CD4-positive, alpha-beta T cell treated with Interleukin-10 for 1 hour (primary cell): ENCODE results near the gene ECHDC1.
"Not testable (repeated sequence)": the region's sequence is repeated elsewhere in the genome, so short reads cannot be mapped to it uniquely, and the experiment has no call there.

Experiments used
- DNase-seq: peaks from one replicate; pipeline ENCODE4 v3.0.0-alpha.2; 2020

ECHDC1 gene, protein sequence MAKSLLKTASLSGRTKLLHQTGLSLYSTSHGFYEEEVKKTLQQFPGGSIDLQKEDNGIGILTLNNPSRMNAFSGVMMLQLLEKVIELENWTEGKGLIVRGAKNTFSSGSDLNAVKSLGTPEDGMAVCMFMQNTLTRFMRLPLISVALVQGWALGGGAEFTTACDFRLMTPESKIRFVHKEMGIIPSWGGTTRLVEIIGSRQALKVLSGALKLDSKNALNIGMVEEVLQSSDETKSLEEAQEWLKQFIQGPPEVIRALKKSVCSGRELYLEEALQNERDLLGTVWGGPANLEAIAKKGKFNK

DNA sequence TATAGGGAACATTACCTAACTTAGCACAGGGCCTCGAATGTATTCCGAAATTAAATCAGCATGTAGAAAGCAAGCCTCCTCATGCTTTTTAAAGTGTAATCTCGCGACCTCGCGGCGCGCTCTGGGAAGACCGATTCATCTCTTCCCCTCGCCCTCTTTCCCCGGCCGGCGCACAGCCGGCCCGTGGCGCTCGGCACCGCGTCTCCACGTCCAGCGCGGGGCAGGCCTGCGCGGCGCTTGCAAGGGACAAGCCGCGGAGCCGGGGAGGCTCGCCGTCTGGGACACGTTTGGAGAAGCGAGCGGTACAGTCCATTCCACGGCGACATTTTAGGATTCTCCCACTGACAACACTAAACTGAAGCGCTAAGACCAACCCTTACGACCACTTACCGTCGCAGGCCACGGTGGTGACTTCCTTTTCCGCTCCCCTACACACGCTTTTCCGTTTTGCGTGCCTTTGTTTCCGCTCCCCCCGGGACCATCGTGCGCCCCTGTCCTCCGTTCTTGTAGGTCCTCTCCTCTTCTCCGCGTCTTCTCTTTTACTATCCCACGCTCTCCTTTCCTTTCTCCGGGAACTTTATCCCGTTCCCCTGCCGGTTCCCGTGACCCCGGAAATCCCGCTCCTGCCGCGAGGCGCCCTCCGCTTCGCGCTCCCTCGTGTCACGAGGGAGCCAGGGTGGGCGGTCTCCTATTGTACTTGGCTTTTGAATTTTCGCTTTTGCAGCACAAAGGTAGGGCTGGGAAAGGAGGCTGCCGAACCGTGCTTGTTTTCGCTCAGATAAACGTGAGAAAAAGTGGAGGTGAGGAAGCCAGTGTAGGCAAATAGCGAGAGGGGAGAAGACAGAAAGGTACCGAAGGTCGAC is at the start of gene ECHDC1:
ECHDC1 (minus strand) TSS at position 664 of the 863 bp plus-strand sequence. CDS start 12,581 bp downstream, outside the sequence.
- DNase-seq = peak; percentile 75

DNA sequence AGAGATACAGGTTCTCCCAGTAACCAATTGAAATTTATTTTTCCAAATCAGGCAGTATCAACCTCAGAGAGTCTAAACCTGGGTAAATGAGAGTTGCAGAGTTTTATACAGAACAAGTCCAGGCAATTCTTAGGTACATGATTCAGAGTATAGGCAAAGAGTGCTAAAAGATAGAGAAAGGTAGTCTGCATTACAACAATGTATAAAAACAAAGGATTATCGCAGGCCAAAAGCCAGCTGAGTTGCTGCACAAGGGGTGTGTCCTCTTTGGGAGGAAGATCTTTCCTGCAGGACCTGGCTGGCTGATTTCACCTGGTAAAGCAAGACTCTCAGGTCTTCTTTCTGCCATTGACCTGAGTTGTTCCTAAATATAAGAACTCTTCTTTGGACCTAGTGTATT is 48.9 kb upstream of the ECHDC1 start:
- no peak for DNase-seq

DNA sequence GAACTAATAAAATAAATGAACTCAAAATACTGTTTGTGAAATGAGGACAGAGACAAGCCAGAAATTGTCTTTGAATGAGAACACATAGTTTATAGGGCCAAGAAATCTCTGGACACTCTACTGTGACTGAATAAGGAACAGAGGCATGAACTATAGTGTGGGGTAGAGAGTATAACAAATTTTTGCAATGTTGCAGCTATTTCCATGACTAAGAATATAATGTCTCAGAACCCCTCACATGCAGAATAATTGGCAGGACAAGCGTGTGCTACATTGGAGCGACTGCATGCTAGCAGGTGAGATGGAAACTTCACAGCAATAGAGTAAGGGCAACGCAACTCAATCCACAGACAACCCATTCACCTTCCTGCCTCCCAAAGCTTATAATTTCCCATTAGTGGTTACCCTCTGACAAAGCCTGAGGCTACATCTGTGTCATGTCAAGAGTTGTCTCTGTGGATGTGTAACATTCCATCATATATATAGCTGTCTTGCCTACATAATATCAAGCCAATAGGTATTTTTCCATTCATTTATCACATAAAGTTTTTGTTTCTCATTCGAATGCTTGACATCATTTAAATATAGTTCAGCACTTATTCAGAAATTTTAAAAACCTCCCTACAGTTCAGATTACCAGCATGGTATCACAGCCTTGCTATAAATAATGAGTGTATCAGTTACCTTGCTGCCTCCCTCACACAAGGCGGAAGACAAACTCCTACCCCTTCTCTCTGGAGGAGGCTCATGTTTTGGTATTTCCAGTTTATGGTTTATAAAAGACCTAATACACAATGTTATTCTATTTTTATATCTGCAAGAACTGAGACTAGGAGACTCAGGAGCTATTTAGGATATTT is 47.9 kb upstream of the ECHDC1 start:
- no peak for DNase-seq

DNA sequence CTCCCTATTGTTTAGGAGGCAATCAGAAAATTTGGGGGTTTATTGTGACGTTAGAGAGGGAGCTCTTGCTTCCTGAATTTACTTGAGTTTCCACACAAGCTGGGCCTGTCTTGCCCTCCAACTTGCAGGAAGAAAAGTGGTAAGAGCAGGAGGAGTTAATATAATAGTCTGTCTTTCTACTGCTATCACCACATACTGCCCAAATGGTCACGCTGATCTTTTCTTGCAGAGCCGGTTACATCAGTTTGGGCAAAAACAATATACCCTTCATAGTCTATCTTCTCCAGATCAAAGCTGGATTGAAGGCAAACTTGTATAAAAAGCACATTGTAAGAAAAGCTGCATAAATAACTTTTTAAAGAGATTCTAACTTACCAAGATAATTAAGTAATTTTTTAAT is 46.3 kb upstream of the ECHDC1 start:
- no peak for DNase-seq

DNA sequence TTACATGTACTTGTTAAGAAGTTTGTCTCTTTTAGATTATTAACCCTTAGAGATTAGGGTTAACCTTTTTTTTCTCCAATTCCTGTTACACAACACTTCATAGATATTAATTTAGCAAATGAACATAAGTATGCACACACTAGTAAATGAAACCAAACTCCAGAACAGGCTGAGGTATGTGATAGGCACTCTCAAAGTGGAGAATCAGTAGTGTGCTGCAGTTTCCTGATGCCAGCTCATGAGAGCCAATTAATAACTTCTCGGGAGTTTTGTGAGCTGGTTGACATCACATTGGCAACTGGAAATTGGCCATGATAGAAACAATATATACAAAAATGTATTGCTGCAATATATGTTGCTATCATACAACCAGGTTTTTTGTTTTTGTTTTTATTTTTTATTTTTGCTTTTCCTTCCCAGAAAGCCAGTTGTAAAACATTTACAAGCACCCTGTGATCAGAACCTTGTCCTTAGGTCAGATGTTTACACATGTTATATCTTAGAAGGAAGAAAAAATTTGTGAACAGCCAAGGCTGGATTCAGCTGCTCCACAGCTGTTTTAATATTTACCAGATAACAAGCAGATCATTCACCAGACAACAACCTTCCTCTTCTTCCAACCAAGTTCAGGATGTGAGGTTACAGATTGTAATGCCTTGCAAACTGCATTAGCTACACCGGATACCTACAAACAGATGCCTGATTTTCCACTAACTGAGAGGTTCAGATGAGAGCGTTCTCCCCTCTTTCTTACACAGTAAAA is 42.4 kb upstream of the ECHDC1 start:
- no peak for DNase-seq

DNA sequence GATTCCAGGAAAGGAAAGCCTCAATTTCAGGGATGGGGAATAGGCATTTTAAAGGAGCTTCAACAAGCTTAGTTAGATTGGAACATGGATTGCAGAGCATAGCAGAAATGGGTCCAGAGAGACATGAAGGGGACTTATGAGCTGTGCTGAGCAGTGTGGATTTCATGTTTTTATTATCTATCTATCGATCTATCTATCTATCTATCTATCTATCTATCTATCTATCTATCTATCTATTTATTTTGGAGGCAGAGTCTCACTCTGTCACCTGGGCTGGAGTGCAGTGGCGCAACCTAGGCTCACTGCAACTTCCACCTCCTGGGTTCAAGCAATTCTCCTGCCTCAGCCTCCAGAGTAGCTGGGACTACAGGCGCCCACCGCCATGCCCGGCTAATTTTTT is 41.4 kb upstream of the ECHDC1 start:
- DNase-seq = not testable (repeated sequence)

DNA sequence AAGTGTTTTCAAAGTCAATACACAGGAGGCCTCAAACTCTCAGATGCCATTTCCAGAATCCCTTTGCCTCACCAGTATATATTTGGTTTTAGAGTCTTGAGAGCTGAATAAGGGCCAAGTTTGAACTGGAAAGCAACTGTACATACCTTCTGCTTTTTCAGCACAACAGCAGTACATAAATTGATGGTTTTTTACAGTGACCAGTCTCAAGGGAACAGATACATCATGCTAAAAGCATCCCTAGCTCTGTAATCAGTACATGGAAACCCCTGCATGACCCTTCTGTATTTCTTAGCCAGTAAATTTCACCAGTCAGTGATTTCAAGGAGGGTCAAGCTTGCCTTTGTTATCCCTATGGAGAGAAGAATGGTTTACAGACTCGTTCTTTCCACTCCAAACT is 40.6 kb upstream of the ECHDC1 start:
- DNase-seq = no peak

DNA sequence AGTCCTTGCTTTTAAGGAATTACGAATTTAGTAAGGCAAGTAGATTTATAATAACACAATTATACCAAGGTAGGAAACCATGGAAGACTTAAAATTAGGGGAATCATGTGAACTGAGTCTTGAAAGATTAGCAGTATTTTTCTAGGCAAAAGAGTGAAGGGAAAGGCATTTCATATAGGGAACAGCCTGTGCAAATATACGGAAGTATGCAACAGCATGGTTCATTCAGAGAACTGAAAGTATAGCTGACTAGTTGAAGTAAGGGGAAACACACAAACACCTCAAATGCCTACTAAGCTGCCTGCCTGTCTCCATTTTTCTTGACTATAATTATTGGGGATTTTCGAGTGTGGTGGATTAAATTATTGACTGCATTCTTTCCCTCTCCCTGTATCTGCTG is 39.0 kb upstream of the ECHDC1 start:
- DNase-seq = no peak

DNA sequence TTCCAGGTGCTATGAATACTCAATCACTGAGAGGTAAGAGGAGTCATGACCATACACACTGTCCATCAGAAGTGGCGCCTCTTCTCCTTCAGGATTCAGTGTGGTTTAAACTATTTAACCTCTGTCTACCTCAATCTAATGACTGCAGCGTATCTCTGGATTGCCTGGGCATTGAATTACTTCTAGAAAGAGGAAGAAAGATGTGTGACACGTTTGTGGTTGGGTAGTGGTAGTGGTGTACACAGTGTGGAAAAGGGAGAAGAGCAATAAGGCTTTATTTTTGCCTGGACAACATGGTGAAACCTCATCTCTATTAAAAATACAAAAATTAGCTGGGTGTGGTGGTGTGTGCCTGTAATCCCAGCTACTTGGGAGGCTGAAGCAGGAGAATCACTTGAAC is 38.0 kb upstream of the ECHDC1 start:
- no peak for DNase-seq

DNA sequence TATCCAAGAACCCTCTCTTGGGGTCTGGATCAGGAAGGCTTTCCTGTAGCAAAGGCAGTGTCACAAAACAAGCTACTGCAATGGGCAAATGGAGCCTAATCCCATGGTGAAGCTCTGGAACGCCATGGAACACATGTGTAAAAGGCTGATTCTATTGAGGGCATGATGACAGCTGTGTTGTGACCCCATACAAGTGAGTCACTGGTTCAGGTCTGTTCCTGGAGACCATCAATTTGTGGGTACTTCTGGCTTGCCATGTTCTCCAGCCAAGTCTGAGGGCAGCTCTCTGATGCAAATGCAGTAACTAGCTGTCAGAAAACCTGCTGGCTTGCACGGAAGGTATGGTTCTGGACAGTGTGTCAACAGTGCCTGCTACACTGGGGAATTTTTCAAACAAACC is 33.3 kb upstream of the ECHDC1 start:
- no peak for DNase-seq

DNA sequence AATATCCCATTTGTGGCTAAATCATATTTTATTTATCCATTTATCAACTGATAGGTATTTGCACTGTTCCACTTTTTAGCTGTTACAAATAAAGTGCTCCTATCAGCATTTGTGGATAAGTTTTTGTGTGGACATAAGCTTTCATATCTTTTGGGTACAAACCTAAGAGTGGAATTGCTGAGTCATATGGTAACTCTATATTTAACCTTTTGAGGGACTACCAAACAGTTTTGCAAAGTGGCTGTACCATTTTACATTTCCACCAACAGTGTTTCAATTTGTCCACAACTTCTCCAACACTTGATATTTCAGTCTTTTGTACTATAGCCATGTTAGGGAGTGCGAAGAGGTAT is 23.6 kb upstream of the ECHDC1 start:
- DNase-seq = no peak

DNA sequence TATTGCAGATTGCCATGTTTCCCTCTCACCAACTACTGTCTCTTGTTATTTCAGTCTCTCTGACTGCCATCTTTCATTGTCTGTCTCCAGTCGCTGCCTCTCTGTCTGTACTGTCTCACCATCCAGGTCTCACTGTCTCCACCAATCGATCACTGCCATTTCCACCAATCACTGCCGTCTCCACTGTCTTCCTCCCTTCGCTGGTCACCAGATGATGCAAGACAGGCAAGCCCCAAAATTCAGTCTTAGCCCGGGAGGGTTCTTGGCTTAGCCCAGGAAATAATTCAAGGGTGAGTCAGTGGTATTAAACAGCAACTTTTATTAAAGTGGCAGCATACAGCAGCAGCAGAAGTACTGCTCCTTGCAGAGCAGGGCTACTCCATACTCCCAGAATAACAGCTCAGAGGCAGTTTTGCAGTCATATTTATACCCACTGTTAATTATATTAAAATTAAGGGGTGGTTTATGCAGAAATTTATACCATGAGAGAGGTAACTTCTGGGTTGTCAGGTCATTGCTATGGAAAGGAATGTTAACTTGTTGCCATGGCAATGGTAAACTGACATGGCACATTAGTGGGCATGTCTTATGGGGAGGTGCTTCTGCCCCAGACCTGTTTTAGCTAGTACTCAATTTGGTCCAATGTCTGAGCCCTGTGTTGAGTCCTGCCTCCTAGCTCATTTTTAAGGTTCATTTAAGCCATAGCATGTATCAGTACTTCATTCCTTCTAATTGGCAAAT is 23.0 kb upstream of the ECHDC1 start:
- no peak for DNase-seq

DNA sequence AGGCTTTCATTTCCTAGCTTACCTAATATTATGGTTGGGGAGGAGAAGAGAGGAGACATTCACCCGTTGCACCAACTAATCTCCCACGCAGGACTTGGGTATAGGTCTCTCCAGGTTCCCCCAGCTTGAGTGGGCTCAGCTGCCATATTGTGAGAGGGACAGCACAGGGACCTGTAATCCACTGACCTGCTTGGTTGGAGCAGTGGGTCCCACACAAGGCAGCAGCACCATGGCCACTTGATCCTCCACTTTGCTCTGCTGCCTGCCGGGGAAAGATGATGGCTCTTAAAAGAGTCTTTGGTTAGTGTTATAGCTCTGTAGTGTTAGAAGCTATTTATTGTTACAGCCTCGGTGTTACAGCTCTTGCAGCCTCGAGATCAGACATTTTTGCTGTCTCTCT is 22.5 kb upstream of the ECHDC1 start:
- DNase-seq = no peak

DNA sequence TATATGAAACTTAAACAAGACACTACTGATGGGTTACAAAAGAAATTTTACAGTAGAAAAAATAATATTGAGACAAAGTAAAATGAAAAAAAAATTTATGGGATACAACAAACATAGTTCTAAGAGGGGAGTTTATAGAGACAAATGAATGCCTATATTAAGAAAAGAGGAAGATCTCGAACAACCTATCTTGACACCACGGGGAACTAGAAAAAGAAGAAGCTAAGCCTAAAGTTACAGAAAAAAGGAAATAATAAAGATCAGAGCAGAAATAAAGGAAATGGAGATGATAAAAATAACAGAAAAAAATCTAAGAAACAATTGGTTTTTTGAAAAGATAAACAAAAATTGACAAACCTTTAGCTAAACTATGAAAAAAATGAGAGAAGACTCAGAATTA is 9.1 kb upstream of the ECHDC1 start:
- DNase-seq = no peak

DNA sequence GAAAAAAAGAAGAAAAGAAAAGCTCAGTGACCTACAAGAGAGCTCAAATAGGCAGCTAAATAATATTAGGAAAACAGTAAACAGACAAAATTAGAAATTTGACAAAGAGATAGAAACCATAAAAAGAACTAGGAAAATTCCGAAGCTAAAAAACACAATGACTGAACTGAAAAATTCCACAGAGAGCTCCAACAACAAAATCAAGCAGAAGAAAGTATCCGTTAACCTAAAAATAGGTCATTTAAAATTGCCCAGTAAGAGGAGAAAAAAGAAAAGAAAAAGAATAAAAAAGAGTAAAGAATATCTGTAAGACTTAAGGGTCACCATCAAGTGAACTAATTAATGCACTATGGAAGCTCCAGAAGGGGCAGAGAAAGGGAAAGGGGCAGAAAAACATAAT is 6.6 kb upstream of the ECHDC1 start:
- DNase-seq = no peak

DNA sequence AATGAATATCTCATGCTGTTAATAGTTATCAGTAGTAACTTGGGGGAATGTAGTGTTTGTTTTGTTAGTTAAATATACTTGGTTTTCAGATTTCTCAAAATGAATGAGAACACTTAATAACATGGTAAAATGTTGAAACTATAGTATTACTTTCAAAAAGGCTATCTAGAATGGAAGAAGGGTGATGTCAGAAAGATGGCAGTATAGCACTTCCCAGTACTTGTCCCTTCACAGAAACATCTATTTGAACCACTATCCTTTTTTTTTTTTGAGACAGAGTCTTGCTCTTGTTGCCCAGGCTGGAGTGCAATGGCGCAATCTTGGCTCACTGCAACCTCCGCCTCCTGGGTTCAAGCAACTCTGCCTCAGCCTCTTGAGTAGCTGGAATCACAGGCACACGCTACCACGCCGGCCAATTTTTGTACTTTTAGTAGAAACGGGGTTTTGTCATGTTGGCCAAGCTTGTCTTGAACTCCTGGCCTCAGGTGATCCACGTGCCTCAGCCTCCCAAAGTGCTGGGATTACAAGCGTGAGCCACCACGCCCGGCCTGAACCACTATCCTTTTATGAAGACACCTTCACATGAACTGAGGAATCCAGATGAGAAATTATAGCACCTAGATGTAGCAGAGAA is 4.7 kb upstream of the ECHDC1 start:
- no peak for DNase-seq

DNA sequence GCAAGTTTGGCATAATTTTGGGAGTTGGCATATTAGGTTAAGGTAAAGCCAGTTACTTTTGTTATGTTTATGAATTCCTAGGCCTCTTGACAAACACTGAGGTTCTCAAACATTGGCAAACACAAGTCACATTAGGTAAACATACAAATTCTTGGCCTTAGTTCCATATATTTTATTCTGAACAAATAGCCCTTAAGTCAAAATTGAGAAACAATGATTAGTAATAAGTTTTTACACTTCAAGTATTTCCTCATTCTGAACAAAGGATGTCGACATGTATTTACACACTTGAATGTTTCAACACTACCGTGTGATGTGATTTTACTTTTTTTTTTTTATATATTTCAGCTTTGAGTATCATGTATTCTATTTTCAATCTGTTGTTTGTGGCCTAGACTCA is 3.8 kb upstream of the ECHDC1 start:
- DNase-seq = no peak

DNA sequence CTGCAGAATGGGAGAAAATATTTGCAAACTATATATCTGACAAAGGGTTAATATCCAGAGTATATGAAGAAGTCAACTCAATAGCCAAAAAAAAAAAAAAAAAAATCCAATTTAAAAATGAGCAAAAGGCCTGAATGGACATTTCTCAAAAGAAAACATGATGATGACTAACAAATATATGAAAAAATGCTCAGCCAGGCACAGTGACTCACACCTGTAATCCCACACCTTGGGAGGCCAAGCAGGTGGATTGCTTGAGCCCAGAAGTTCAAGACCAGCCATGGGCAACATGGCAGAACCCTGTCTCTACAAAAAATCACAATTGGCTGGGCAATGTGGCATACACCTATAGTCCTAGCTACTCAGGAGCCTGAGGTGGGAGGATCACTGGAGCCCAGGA is 2.1 kb upstream of the ECHDC1 start:
- DNase-seq = no peak

DNA sequence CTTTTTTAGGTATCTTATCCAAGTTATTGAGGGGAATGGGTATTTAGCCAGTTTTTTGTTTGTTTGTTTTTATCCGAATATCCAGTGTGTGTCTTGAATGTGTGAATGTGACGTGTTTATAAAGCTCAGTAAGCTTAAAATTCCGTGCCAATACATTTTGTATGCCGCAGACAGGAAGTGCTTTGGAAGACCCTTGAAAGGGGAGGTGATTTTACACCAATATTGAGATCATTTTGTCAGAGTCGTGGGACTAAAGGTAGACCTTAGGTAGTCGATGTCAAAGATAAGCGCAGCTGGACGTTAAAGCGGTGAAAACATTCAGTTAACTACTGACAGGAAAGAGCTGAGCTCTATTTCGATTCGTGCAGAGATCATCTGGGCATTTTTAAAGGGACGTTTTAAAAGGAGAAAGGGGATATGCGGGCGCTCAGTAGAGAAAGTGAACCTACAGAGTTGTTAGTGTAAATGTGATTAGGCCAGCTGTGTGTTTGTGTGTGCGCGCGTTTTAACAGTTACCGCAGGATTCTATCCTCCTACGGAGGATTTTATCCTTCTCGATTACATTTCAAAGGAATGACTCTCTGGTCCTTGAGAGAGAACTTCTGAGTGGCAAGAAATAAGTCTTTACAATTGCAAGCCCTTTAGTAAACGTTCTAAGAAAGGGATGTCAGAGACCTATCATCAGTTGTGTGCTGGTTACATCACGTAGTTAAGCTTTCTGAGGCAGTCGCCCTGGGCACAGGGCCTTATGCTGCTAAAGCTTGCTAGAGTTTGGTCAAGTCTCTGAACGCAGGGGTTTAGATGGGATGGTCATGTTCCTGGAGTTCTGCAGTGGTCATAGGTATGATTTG is 625 bp upstream of the ECHDC1 start:
- DNase-seq = peak; percentile 25

DNA sequence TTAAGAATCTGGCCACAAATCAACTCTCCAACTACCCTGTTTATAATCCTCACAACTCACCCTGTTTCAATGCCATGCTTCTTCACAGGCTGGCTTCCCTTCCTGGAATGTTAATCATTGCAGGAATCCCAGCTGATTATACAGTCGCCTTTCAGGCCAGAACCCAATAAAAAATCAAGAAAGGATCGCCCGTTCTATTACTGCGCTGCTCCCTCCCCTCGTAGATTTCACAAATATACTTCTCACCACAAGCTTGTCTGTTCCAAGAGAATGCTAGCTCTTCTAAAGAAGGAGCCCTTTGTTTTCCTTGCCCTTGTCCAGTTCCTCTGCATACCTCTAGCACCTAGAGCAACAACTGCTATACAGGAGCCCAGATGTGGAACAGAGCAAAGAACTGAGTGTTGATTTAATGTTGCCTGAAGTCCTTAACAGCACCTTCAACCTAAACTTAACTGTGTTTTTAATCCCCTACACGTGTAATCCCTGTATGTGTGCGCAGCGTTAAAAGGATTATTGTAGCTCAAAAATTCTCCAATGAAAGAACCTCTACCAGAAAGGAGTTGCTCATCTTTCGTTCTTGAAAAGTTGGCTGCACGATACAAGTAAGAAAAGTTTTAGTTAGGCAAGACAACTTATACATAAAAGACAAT is 988 bp downstream of the ECHDC1 start:
- no peak for DNase-seq
